Endothelial cell of umbilical vein (primary cell): Measurements from ENCODE around the gene IL23A.

Experiments used
- FOS ChIP-seq: IDR thresholded peaks from 2 replicates; pipeline ENCODE4 v1.6.1; 2011; ENCODE audit warnings: mild to moderate bottlenecking, low read length, moderate library complexity, borderline replicate concordance; ENCODE audit not compliant: insufficient read depth
- GATA2 ChIP-seq: IDR thresholded peaks from 2 replicates; pipeline ENCODE4 v1.7.0; 2011; ENCODE audit warnings: low read depth, mild to moderate bottlenecking, moderate library complexity, mixed read lengths, low read length; ENCODE audit not compliant: insufficient read length, insufficient read depth
- POLR2A ChIP-seq: IDR thresholded peaks from 2 replicates; pipeline ENCODE4 v1.6.1; 2012; ENCODE audit warnings: low read depth, mild to moderate bottlenecking, control low read depth, low read length
- POLR2AphosphoS5 ChIP-seq: IDR thresholded peaks from 2 replicates; pipeline ENCODE4 v1.6.1; 2012; ENCODE audit warnings: low read depth, mild to moderate bottlenecking, control low read depth, low read length, moderate library complexity; ENCODE audit not compliant: insufficient read depth
- TF ChIP-seq, protein P1 (sequence below), 2 donors: IDR thresholded peaks; 1 replicate in 1 of 2; 2 replicates in 1 of 2; pipeline ENCODE4 v1.5.1; 2011; ENCODE audit warnings: low read length in 2 of 2, mild to moderate bottlenecking in 2 of 2, moderate library complexity in 2 of 2, control low read depth in 1 of 2, inconsistent platforms in 1 of 2, low read depth in 1 of 2; ENCODE audit not compliant: insufficient read depth in 1 of 2; ENCODE audit errors: extremely low read depth in 1 of 2

- no peak for TF ChIP-seq POLR2A
- no peak for TF ChIP-seq POLR2AphosphoS5
- TF ChIP-seq, protein P1, sequence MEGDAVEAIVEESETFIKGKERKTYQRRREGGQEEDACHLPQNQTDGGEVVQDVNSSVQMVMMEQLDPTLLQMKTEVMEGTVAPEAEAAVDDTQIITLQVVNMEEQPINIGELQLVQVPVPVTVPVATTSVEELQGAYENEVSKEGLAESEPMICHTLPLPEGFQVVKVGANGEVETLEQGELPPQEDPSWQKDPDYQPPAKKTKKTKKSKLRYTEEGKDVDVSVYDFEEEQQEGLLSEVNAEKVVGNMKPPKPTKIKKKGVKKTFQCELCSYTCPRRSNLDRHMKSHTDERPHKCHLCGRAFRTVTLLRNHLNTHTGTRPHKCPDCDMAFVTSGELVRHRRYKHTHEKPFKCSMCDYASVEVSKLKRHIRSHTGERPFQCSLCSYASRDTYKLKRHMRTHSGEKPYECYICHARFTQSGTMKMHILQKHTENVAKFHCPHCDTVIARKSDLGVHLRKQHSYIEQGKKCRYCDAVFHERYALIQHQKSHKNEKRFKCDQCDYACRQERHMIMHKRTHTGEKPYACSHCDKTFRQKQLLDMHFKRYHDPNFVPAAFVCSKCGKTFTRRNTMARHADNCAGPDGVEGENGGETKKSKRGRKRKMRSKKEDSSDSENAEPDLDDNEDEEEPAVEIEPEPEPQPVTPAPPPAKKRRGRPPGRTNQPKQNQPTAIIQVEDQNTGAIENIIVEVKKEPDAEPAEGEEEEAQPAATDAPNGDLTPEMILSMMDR (IDR thresholded peaks at IDR 0.05; ENCODE audit: extremely low read depth in 1 of 2, insufficient read depth in 1 of 2, low read depth in 1 of 2, low read length in 2 of 2), result no peak
- TF ChIP-seq GATA2, result no peak
- no peak for TF ChIP-seq FOS
These were observed 12.6 kb upstream of the IL23A start for GRCh38 chr12:56326126-56326525.
